Stimulated activated CD4-positive, alpha-beta T cell treated with anti-CD3 and anti-CD28 coated beads, Interleukin-12 subunit alpha, Interleukin-12 subunit beta, amount 100 ng/mL, for 4 hours (primary cell): Measurements from ENCODE around the gene IL7R.
"Not testable (repeated sequence)": the region's sequence is repeated elsewhere in the genome, so short reads cannot be mapped to it uniquely, and the experiment has no call there.

Source experiments
- DNase-seq: peaks from one replicate; pipeline ENCODE4 v3.0.0-alpha.2; 2020

The IL7R gene

DNA sequence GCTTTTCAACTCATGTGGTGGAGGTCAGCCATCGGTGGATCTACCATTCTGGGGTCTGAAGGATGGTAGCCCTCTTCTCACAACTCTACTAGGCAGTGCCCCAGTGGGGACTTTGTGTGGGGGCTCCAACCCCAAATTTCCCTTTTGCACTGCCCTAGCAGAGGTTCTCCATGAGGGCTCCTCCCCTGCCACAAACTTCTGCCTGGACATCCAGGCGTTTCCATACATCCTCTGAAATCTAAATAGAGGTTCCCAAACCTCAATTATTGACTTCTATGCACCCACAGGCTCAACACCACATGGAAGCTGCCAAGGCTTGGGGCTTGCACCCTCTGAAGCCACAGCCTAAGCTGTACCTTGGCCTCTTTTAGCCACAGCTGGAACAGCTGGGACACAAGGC, 11.2 kb upstream of the IL7R start:
- not testable (repeated sequence) for DNase-seq

DNA sequence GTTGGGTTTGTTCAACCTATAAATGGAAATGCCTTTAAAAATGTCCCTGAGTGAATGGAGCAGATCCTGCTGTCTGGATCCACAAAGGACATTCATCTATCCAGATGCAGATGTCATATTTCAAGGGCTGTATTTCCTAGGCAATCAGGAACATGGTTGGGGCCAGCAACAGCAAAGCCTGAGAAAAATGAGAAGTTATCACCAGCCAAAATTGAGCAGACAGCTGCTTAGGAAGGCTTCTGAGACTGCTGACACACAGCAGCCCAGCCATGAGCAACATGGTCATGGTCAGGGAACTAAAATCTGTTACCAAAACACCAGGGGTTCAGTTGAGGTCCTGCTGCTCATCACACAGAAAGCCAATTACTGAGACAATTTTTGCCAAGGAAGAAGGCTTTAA, 9.2 kb upstream of the IL7R start:
- DNase-seq = no peak

- no peak for DNase-seq
Measured at GRCh38 chr5:35847961-35848360, 8.7 kb upstream of the IL7R start.

DNA sequence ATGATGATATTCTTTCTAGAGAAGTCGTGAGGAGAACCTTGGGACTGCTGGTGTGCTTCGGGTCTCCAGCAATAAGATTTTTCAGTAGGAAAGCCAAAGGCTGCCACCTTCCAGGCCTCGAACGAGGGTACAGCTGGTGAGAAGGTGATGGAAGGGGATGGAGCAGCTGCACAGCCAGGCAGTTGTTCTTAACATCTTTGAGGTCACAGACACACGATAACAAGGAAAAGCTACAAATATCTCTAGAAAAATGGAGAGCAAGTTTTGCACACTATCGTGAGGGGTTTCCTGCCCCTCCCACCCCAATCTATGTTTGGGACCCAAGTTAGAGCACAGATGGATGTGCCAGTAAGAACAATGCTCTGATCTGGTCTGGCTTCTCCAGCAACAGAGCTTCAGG, 6.8 kb upstream of the IL7R start:
- DNase-seq = no peak

GRCh38 chr5:35850967-35851680, 5.6 kb upstream of the IL7R start:
- DNase-seq = no peak

GRCh38 chr5:35852084-35852734, 4.5 kb upstream of the IL7R start:
- no peak for DNase-seq

- no peak for DNase-seq
Measured at GRCh38 chr5:35852773-35853172, 3.9 kb upstream of the IL7R start.

DNA sequence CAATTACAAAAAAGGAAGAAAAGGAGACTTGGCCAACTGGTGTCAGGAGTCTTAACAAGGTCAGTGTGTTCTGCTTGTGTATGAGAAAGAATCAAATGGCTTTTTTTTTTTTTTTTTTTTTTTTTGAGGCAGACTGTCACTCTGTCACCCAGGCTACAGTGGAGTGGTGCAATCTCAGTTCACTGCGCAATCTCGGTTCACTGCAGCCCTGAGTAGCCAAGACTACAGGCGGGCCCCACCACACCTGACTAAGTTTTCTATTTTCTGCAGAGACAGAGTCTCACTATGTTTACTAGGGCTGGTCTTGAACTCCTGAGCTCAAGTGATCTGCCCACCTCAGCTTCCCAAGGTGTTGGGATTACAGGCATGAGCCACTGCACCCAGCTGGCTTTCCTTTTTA, 3.1 kb upstream of the IL7R start:
- peak; percentile 50 for DNase-seq

- DNase-seq = no peak
Measured at GRCh38 chr5:35854248-35854647, 2.4 kb upstream of the IL7R start.

- DNase-seq = no peak
Measured at GRCh38 chr5:35855187-35855586, 1.5 kb upstream of the IL7R start.

GRCh38 chr5:35856186-35856764, 416 bp upstream of the IL7R start:
- not testable (repeated sequence) for DNase-seq

DNA sequence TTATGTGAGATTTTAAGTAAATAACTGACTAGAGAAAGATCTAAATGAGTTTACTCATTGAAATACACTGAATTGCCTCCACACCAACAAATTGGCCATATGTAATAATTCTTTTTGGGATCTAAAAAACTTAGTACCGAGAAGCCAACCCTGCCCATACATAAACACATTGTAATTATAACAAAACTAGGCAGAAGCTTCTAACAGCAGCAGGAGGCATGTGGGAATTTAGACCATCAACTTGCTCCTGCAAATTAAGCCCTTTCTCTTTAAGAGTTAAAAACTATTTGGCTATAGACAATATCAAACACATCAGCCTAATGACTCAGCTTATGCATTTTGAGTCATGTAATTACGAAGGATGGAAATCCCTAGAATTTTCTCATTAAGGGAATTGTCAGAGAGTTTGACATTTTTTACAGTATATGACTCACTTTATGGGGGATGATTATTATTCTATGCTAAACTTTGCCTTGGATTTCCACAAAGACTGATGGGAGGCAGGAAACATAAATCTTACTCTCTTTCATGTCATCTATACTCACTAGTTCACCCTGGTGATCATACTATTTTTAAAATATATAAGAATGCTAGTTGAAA, 1.0 kb downstream of the IL7R start:
- no peak for DNase-seq

GRCh38 chr5:35859101-35859661, 2.5 kb downstream of the IL7R start:
- no peak for DNase-seq

GRCh38 chr5:35860686-35861085, 4.0 kb downstream of the IL7R start:
- no peak for DNase-seq

- DNase-seq = no peak
Measured at GRCh38 chr5:35861718-35862117, 5.0 kb downstream of the IL7R start.

DNA sequence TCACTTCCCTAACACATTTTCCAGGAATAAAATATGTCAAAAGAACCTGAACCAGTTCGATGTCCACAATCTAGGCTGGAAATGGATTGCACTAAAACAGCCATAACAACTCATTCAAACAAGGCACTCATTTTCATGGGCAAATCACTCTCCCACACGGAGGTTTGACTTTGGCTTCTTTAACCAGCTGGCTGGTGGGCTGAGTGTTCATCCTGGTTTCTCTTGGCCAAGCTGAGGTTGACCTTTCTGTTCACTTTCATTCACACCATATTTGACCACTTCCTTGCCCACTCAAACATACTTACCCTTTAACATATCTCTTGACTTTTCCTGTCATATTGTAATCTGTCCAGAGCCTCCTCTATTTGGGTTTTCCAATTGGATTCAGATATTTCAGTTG, 5.4 kb downstream of the IL7R start:
- no peak for DNase-seq

DNA sequence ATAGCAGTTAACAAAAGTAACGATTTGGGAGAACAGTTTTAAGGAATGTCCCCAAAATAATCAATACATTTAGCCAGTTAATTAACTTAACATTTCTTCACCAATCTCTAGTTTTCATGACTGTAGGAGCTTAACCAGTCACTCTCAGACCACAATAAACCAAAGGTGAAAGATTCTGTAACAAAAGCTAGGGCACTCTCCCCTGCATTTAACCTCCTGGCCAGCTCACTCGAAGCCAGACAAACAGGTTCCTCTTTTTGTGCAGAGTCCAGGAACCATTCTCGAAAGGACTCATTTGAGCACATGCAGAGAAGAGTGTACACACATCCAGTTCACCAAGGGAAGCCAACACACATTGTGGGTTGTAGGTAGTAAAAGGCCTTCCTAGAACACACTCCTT, 6.5 kb downstream of the IL7R start:
- no peak for DNase-seq

- no peak for DNase-seq
Measured at GRCh38 chr5:35867998-35868397, 11.3 kb downstream of the IL7R start.

DNA sequence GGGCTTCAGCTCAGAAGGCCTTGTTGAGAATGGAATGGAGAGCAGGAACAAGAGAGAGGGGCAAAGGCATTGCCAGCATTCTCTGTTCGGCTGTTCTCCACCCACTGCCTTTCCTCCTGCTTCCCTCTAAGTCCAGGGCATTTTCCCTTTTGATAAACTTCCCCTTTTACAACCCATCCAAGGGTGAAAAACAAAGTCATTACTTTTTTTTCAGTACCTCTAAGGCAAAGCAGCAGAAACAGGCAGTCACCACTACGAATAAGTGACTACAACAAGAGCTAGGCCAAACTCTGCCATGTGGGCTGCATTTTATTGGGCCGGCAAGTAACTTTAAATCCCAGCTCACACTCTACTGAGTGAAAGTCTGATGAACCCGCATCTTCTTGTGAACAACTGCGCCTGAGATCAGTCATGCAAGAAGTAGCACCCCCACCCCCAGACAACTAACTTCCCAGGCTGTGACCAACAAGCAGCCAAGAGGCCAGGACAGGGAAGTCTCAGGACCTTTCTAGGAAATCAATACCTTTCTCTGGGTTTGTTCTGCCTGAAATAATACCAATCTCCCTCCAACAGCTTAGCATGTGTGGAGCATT, 13.1 kb downstream of the IL7R start:
- DNase-seq = no peak

GRCh38 chr5:35870605-35871004, 13.9 kb downstream of the IL7R start:
- DNase-seq = no peak

GRCh38 chr5:35876454-35876853, 19.8 kb downstream of the IL7R start:
- DNase-seq = no peak

- DNase-seq = no peak
Measured at GRCh38 chr5:35876922-35877321, 20.2 kb downstream of the IL7R start.

- DNase-seq = no peak
Measured at GRCh38 chr5:35877655-35878054, 21.0 kb downstream of the IL7R start.
